Stimulated activated CD4-positive, alpha-beta T cell treated with anti-CD3 and anti-CD28 coated beads, Interleukin-12 subunit alpha, Interleukin-12 subunit beta, amount 100 ng/mL, for 24 hours (primary cell): ENCODE measurements around the gene VEGFB.

ENCODE experiments used
- DNase-seq, 2 experiments: peaks; one replicate each; pipeline ENCODE4 v3.0.0-alpha.2; 2020; ENCODE audit warnings: low read depth in 2 of 2

VEGFB gene

DNA sequence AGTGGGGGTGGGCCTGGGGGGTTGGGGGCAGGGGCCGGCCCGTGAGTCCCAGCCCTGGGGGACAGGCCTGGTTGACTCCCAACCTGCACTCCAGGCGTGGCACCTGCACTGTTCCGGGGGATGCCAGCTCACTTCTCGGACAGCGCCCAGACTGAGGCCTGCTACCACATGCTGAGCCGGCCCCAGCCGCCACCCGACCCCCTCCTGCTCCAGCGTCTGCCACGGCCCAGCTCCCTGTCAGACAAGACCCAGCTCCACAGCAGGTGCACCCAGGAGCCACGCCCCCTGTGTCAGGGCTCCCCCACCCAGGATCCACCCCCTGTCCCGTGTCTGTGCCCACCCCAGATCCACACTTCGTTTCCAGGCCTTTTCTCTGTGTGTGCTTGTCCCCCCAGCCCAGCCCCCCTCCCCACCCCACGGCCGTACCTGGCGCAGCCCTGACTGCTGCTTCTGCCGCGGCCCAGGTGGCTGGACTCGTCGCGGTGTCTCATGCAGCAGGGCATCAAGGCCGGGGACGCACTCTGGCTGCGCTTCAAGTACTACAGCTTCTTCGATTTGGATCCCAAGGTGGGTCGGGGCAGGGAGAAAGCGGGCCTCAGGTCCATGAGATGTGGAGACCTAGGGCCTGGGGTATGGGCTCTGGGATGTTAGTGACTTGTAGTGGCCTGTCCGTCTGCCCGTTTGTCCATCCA, 23.1 kb upstream of the VEGFB start:
- DNase-seq, result no peak

DNA sequence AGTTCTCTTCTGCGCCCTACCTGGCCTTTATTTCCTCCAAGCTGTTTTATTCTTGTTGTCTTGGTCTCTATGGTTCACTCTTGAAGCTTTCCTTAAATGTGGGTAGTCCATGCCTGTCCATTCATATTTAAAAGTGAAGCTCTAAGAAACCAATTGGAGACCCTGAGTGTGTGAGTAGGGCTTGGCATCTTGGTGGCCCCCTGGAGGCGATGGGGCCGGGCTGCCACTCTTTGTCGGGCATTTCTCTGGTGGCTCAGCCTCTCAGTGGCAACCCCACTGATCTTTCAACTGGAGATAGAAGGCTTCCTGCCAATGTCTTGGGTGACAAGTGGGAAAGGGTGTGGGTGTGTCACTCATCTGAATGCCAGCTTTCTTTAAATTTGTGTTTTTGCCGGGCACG, 17.5 kb upstream of the VEGFB start:
- DNase-seq, result no peak

DNA sequence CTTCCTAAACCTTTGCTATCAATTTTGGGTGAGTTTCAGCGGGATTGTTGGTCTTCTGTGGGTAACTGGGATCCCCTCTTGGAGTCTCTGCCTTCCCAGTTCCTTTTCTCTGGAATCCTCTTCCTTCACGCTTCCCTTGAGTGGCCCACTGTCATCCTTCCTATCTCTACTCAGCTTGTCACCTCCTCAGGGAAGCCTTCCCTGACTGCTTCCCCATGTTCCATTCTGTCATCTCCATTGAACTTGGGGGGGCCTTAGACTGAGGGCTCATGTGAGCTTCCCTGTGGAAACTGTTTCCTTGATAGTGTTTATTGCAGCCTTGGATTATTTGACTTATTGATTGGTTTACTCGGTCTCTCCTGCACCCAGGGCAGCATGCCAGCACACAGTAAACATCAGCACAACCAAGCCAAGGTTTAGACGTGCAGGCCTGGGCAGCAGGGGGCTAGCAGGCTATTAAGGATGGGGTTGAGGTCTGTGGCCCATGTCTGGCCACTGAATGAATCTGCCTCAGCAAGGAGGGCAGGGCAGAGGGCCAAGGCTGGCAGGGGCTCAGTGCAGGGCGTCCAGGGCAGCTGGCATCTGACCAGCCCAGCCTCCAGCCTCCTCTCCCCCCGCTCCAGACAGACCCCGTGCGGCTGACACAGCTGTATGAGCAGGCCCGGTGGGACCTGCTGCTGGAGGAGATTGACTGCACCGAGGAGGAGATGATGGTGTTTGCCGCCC, 15.6 kb upstream of the VEGFB start:
- DNase-seq, result no peak

DNA sequence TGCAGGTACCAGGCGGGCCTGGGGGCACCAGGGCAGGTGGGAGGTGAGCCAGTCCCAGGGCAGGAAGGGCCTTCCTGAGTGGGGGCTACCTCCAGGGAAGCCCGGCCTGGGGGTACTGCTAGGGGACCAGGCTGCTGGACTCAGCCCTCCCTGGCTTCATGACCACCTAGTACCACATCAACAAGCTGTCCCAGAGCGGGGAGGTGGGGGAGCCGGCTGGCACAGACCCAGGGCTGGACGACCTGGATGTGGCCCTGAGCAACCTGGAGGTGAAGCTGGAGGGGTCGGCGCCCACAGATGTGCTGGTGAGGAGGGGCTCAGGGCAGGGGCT, 15.1 kb upstream of the VEGFB start:
- no peak for DNase-seq

DNA sequence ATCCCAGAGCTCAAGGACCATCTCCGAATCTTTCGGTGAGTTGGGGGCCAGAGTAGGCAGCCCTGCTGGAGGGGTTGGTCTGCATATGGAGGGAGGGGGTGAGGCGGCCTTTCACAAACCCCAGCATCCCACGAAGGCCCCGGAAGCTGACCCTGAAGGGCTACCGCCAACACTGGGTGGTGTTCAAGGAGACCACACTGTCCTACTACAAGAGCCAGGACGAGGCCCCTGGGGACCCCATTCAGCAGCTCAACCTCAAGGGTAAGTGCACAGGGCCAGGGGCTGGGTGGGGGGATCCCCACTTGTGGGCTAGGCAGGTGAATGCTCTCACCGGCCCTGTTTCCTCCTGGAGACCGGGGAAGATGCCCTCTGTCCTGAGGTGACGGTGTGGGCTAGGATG, 14.6 kb upstream of the VEGFB start:
- no peak for DNase-seq

DNA sequence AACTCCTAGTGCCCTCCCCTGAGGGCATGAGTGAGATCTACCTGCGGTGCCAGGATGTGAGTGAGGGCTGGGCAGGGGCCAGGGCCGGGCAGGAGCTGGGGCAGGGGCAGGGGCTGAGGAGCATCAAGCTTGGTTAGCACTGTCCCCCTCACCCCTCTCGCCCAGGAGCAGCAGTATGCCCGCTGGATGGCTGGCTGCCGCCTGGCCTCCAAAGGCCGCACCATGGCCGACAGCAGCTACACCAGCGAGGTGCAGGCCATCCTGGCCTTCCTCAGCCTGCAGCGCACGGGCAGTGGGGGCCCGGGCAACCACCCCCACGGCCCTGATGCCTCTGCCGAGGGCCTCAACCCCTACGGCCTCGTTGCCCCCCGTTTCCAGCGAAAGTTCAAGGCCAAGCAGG, 14.1 kb upstream of the VEGFB start:
- DNase-seq, result no peak

DNA sequence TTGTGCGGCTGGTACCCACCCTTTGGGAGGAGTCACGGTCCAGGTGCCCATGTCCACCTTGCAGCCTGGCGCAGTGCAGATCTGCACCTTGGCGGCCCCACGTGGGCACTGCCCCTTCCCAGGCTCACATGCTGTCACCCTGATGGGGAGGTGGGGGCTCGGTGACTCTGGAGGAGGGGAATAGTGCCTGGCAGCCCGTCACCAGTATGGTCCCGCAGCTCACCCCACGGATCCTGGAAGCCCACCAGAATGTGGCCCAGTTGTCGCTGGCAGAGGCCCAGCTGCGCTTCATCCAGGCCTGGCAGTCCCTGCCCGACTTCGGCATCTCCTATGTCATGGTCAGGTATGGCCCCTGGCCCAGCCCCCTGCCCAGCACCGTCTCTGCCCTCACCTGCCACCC, 13.6 kb upstream of the VEGFB start:
- DNase-seq, result no peak

DNA sequence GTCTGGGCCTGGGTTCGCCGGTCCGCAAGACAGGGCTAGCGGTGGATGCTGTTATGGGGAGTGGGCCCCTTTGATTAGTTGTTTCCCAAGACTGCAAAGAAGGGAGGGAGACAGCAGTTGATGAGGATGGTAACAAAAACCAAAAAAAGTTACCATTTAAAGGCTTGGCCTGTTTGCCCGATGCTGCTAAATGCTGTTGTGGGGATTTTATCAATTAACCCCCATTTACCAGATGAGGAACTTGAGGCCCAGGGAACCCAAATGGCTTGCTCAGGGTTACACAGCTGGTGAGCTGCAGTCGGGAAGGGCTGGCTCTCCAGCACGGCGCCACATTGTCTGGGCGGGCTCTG, 11.8 kb upstream of the VEGFB start:
- DNase-seq, result no peak

DNA sequence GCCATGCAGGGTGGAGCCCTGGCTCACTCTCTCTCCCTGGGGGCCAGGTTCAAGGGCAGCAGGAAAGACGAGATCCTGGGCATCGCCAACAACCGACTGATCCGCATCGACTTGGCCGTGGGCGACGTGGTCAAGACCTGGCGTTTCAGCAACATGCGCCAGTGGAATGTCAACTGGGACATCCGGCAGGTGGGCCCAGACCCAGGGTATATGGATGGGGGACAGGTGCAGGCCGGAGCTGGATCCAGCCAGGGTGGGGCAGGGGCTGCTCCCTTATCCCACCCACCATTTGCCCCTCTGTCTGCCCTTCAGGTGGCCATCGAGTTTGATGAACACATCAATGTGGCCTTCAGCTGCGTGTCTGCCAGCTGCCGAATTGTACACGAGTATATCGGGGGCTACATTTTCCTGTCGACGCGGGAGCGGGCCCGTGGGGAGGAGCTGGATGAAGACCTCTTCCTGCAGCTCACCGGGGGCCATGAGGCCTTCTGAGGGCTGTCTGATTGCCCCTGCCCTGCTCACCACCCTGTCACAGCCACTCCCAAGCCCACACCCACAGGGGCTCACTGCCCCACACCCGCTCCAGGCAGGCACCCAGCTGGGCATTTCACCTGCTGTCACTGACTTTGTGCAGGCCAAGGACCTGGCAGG, 11.3 kb upstream of the VEGFB start:
- no peak for DNase-seq

DNA sequence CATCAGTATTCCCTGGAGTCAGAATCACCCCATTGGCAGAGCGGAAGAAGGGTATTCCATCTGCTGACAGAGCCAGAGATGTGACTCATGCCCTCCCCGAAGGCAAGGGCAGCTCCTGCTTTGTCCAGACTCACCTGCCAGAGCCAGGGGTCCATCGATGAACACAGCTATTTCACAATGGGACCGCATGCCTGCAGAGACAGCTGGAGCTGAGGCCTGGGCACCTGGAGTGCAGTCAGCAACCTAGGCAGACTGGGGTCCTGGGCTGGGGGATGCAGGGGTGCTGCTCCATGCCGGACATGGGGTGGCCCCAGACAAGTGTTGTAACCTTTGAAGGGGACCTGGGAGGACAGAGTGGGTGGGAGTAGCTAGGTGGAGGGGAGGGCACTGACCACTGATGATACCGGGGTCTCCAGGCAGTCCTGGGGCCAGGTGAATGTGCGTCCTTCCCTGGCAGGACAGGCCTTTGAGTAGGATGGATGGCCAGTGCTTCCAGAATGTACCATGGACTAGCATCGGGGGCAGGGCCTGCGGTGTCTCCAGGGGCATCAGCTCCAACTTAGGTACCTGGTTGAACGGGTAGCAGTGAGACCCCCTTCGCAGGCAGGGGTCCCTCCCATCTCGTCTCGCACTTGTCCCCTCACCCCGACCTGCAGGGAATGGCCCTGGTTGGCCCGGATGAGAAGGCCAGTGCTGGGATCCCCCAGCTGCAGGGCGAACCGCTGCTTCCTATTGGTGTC, 10.1 kb upstream of the VEGFB start:
- DNase-seq, result no peak

DNA sequence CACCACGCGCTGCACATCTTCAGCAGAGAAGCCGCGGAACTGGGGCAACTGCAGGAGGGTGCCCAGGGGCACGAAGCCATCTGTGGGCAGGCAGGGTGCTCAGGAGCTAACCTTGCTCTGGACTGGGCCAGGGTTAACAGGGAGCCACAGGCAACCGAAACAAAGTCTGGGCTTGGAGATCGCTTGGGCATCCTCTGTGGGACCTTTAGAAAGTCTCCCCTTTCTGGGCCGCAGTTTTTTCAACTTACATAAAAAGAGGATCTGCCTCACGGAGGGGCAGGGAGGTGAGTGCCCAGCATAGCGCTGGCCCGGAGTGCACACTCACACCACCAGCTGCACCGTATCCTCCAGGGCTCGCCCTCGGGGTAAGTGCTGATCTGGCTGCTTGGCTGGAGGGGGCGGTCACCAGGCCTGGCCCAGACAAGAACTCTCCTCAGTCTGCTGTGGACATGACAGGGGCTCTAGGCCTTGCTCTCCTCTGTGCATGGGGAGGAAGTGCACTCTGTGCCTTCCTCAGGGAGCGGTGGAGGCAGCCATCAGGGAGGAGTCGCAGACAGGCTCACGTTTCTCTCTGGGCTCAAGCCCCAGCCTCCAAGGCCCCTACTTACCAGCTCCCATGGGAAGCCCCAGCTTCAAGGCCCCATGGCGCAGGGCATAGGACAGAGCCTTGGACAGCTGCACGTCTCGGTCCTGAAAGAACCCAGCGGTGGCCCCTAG, 9.3 kb upstream of the VEGFB start:
- no peak for DNase-seq

DNA sequence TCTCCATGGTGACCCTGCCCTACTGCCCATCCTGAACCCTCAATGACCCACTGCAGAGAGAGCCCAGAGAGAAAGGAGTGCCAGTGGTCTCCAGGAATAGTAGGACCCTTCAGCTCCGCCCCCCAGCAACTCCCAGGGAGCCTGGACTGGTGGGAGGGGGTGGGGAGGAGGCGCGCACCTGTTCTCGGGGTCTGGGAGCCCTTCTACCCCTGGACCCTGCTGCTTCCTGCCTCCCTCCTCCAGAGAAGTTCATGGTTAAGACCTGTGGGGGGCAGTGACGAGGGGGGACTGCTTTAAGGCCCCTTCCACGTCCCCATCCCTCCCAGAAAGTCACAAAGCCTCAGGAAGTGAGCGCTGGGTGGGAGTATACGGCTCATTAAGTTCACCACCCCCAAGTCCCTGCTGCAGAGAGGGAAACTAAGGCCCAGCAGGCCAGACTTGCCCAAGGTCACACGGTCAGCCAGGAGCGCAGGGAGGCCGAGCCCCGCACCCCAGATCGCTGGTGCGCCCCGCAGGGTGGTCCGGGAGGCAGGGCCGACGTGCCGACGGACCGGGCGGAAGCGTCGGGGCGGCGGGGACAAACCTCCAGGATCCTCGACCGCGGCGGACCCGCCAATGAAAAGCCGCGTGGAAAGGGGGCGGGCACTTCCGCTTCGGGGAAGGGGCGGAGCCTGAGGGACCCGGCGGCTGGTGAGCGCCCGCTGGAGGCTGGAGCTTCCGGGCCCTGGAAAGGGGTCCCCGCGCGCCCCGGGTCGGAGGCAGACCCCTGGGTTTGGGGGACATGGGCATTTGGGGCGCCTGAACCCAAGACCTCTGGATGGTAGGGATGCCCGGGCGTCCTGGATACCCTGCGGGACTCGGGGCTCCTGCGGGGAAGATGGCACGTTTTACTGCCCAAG, 8.5 kb upstream of the VEGFB start, which contains the start of the genes NUDT22 and TRPT1:
Gene NUDT22 (plus strand): TSS at position 667 of the 899 bp plus-strand sequence. CDS start 379 bp downstream, outside the sequence.
Gene TRPT1 (minus strand): TSS at position 579 of the 899 bp plus-strand sequence. CDS start 326 bp downstream, at position 253.
- peak; percentile 89 to 95 for DNase-seq

DNA sequence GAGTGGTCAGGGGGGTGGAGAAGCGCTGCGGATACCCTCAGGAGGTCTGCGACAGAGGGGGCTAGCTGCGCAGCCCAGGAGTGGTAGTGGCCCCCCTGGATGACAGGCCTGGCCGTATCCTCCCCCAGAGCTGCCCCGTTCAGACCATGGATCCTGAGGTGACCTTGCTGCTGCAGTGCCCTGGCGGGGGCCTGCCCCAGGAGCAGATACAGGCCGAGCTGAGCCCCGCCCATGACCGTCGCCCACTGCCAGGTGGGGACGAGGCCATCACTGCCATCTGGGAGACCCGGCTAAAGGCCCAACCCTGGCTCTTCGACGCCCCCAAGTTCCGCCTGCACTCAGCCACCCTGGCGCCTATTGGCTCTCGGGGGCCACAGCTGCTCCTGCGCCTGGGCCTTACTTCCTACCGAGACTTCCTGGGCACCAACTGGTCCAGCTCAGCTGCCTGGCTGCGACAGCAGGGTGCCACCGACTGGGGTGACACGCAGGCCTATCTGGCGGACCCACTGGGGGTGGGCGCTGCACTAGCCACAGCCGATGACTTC, 7.8 kb upstream of the VEGFB start:
- DNase-seq, result no peak

DNA sequence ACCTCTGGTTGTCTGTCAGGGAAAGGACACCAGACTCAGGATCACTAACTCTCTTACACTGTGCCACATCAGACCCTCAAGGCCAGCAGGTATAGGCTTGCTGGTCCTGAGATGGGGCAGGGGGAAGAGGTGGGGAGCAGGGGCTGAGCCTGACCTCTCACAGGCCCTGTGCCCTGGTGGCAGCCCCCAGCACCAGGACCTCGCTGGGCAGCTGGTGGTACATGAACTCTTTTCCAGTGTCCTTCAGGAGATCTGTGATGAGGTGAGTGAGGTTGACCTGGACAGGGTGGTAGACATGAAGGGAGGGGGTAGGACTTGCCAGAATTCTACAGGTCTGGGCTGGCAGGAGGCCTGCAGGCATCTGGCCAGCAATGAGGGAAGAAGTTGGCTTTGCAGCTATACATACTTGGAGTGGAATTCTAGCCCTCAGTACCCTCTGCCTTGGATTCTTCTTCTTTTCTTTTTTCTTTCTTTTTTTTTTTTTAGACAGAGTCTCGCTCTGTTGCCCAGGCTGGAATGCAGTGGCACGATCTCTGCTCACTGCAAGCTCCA, 6.9 kb upstream of the VEGFB start:
- DNase-seq, result no peak

DNA sequence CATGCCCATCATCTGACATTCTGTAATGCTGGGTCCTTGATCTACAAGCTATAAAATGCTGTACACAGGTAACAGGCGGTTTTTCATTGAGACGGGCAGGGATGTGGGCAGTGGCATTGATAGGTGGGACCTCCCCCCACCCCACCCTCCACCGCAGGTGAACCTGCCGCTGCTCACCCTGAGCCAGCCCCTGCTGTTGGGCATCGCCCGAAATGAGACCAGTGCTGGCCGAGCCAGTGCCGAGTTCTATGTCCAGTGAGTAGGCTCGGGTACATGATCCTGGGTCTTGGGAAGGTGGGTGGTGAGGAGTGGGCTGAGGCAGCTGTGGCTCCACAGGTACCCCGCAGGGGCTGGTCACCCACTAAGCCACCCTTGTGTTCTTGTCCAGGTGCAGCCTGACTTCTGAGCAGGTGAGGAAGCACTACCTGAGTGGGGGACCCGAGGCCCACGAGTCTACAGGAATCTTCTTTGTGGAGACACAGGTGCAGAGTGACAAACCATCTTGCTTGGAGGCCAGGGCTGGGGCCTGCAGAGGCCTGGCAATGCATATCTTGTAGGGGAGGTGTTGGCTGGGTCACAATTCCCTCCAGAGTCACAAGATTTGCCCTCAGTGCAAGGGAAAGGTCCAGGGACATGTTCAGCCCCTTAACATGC, 5.2 kb upstream of the VEGFB start:
- DNase-seq, result no peak

DNA sequence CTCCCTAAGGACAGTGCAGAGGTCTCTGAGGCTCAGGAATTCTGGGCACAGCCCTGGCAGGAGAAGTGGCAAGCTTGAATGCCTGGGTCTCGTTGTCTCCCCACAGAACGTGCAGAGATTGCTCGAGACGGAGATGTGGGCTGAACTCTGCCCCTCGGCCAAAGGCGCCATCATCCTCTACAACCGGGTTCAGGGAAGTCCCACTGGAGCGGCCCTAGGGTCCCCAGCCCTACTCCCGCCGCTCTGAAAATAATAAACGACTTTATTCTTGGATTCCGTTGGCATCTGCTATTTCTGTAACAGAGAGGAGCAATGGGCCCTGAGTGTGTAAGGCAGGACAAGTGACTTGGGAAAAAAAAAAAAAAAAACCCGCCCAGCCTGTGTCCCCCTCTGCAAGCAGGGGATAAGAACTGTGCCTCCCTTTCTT, 4.6 kb upstream of the VEGFB start:
- no peak for DNase-seq

DNA sequence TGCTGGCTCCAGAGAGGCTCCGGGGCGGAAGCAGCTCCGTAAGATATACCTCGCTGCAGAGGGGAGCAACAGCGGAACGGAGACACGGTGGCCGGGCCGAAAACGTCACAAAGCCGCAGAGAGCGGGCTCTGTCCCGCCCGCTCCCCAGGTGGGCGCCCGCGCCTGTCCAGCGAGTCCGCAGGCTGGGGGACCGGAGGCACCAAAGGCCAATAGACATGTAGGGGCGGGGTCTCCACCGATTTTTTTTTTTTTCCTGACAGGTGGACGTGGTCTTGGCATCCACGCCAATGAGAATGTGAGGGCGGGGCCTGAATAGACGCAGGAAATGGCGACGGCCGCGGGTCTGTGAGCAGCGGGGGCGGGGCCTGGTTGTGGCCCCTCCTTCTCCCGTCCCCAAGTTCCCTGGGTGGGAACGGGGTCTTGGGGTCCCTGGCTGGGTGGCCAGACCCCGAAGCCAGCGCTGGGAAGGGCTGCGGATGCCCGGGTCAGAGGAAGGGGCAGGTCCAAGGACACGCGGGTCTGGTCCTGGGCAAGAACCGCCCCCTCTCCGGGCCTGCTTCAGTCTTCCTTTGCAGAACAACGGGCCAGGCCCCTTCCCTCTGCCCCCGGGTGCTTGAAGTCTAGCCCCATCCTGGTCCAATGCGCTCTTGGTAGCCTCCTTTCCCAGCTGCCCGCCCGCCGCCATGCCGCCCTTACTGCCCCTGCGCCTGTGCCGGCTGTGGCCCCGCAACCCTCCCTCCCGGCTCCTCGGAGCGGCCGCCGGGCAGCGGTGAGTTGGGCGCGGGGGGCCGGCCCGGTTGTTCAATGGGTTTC, 4.0 kb upstream of the VEGFB start, which contains the start of gene DNAJC4:
Gene DNAJC4 (plus strand): TSS at position 378 of the 814 bp plus-strand sequence. CDS start 307 bp downstream, at position 685.
- peak; percentile 75 to 88 for DNase-seq

DNA sequence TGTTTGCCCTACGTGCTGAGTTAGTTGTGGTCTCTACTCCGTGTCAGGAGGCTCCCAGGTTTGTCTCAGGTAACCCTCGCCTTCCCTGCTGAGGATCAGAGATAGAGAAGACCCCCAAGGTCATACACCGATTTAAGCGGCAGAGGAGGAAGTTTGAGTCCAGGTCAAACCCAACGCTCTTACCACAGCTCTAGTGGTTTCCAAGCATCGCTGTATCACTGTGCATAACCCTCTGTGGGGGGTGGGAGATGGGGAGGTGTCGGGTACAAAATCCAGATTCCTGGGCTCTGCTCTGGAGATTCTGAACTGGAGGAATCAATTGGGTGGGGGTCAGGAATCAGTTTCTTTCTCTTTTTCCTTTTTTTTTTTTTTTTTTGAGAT, 3.4 kb upstream of the VEGFB start:
- no peak for DNase-seq

DNA sequence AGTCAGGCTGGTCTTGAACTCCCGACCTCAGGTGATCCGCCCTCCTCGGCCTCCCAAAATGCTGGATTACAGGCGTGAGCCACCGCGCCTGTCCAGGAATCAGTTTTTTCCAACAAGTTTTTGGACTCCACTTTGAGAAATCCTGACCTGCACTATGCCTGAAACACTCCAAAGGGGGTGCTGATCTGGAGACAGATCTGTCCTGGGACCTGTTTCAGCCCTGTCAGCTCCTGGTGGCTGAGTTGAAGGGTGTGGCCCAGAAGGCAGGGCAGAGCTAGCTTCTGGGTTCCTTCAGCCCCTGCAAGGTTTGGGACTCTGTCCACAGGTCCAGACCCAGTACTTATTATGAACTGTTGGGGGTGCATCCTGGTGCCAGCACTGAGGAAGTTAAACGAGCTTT, 2.8 kb upstream of the VEGFB start:
- DNase-seq, result no peak
